ENCODE results near the gene CPSF2. TPM values are rescaled to one million over a fixed set of nuclear protein-coding genes. Genes with fewer than 3 reads are reported as not detected.

The CPSF2 gene
- polyA plus RNA-seq, 1 of the 3 experiments (the other 2 are of a cell fraction) = 11.7 TPM

DNA sequence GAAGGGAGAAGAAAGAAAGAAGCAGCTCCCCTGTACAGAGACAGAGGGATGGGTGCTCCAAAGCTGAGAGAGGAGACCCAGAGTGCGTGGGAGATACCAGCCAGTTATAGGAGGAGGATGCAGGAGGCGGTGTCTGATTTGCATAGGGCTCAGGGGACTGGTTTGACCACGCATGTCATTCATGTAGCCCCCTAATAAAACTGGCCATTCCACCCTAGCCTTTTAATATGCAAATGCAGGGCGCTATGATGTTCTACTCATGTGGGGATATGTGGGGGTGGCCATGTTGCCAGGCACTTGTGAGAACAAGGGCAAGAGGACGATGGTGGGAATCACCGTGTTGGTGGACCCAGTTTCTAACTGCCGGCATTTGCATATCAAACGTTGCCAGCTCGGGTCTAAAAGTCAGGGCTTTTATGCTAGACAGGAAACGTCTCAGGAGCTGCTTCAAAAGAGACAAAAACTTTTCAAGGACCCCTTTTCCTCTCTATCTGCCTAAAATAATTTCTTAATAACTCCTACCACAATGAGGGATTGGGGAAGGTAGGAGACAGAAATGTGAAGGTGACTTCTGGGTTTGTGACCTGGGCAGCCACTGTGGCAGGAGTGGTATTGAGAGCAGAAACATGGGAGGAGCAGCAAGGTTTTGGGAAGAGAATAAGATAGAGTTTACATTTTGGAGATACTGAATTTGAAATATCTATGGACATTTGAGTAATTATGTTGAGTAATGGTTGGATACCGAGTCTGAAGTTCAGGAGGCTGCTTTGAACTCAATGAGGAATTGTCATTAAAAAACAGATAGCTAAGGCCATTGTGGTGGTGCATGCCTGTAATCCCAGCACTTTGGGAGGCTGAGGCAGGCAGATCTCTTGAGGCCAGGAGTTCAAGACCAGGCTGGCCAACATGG lies 13.2 kb upstream of the CPSF2 start:
- Histone ChIP-seq H3K9me3 (no peaks in the 10 kb centered on the region), H3K27me3 (ENCODE audit: insufficient read depth) (no peaks in the 10 kb centered on the region), H3K4me1 (ENCODE audit: control insufficient read depth in 1 of 2, insufficient read depth in 2 of 2, low read depth in 1 of 2, low read length in 1 of 2) (peaks cover 3 to 4% of the 10 kb centered on the region in 2 experiments; a peak in 2 of 4 replicates), H3K4me3 (ENCODE audit: low read depth in 2 of 2, low read length in 1 of 2) (no peak overlapping the region), H3K9ac (no peak overlapping the region), H3F3A (replicated peaks; ENCODE audit: insufficient read depth) (peaks cover 5% of the 10 kb centered on the region), H3K27ac (ENCODE audit: low read depth in 2 of 2, low read length in 1 of 2) (no peak overlapping the region), H3K36me3 (replicated peaks in 1 of 2; ENCODE audit: control insufficient read depth in 1 of 2, insufficient read depth in 2 of 2, low read length in 1 of 2) (no peaks in the 10 kb centered on the region), H3K9me2 (no peaks in the 10 kb centered on the region), H2AFZ (ENCODE audit: low read depth) (no peak overlapping the region; the same call in 1 of the 2 replicates), H3K4me2 (no peak overlapping the region), H3K79me2 (ENCODE audit: insufficient read depth) (peaks cover 19% of the 10 kb centered on the region), H4K20me1 (ENCODE audit: insufficient read depth) (no peaks in the 10 kb centered on the region; the same call in 1 of the 2 replicates)
- TF ChIP-seq ELF1 (IDR thresholded peaks at IDR 0.05) = no peak
- TF ChIP-seq NFIC (IDR thresholded peaks at IDR 0.05; ENCODE audit: borderline replicate concordance) = no peak
- TF ChIP-seq TCF12 (IDR thresholded peaks at IDR 0.05) = no peak
- TF ChIP-seq, protein P1, sequence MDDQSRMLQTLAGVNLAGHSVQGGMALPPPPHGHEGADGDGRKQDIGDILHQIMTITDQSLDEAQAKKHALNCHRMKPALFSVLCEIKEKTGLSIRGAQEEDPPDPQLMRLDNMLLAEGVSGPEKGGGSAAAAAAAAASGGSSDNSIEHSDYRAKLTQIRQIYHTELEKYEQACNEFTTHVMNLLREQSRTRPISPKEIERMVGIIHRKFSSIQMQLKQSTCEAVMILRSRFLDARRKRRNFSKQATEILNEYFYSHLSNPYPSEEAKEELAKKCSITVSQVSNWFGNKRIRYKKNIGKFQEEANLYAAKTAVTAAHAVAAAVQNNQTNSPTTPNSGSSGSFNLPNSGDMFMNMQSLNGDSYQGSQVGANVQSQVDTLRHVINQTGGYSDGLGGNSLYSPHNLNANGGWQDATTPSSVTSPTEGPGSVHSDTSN (IDR thresholded peaks at IDR 0.05) = no peak
- TF ChIP-seq GABPA (IDR thresholded peaks at IDR 0.05; ENCODE audit: low read depth) = no peak
- no peak for TF ChIP-seq CHD2 (IDR thresholded peaks at IDR 0.05; ENCODE audit: low read length, partially characterized antibody)
- no peak for TF ChIP-seq MXI1 (IDR thresholded peaks at IDR 0.05; ENCODE audit: low read depth, low read length)
- TF ChIP-seq, protein P2, sequence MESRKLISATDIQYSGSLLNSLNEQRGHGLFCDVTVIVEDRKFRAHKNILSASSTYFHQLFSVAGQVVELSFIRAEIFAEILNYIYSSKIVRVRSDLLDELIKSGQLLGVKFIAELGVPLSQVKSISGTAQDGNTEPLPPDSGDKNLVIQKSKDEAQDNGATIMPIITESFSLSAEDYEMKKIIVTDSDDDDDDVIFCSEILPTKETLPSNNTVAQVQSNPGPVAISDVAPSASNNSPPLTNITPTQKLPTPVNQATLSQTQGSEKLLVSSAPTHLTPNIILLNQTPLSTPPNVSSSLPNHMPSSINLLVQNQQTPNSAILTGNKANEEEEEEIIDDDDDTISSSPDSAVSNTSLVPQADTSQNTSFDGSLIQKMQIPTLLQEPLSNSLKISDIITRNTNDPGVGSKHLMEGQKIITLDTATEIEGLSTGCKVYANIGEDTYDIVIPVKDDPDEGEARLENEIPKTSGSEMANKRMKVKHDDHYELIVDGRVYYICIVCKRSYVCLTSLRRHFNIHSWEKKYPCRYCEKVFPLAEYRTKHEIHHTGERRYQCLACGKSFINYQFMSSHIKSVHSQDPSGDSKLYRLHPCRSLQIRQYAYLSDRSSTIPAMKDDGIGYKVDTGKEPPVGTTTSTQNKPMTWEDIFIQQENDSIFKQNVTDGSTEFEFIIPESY (IDR thresholded peaks at IDR 0.05; ENCODE audit: borderline replicate concordance, low read depth) = no peak
- TF ChIP-seq SIN3A (IDR thresholded peaks at IDR 0.05; ENCODE audit: borderline replicate concordance, low read depth, low read length) = no peak
- TF ChIP-seq GATA2 (CRISPR knock-in tag; IDR thresholded peaks at IDR 0.05) = no peak
- TF ChIP-seq EP300 (IDR thresholded peaks at IDR 0.05; ENCODE audit: borderline replicate concordance in 1 of 2, low read depth in 1 of 2, low read length in 1 of 2) = no peak
- TF ChIP-seq, protein P3, sequence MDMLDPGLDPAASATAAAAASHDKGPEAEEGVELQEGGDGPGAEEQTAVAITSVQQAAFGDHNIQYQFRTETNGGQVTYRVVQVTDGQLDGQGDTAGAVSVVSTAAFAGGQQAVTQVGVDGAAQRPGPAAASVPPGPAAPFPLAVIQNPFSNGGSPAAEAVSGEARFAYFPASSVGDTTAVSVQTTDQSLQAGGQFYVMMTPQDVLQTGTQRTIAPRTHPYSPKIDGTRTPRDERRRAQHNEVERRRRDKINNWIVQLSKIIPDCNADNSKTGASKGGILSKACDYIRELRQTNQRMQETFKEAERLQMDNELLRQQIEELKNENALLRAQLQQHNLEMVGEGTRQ (IDR thresholded peaks at IDR 0.05; ENCODE audit: borderline replicate concordance, low read depth, low read length) = no peak
- TF ChIP-seq YY1 (IDR thresholded peaks at IDR 0.05; ENCODE audit: low read depth) = no peak
- no peak for TF ChIP-seq RXRA (IDR thresholded peaks at IDR 0.05; ENCODE audit: borderline replicate concordance, low read depth)
- TF ChIP-seq RFX5 (IDR thresholded peaks at IDR 0.05; ENCODE audit: low read length) = no peak
- TF ChIP-seq SMC3 (IDR thresholded peaks at IDR 0.05; ENCODE audit: low read depth, low read length) = no peak
- TF ChIP-seq, protein P4, sequence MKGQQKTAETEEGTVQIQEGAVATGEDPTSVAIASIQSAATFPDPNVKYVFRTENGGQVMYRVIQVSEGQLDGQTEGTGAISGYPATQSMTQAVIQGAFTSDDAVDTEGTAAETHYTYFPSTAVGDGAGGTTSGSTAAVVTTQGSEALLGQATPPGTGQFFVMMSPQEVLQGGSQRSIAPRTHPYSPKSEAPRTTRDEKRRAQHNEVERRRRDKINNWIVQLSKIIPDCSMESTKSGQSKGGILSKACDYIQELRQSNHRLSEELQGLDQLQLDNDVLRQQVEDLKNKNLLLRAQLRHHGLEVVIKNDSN (IDR thresholded peaks at IDR 0.05; ENCODE audit: borderline replicate concordance, low read depth) = no peak
- 69% methylated on average over 11 of the region's 11 CpGs for WGBS (ENCODE audit: low lambda C conversion rate)
- DNase-seq = no peak
- CTCF ChIA-PET = interaction anchor here (4.0 kb wide), 1 partner anchor 12 kb away, joined by 100 read pairs; the partner anchor contains the start of genes CPSF2 and NDUFB1
- POLR2A ChIA-PET = interaction anchor here (3.7 kb wide), 1 partner anchor 13 kb away, joined by 47 read pairs; the partner anchor contains the start of genes CPSF2 and NDUFB1
